SHP77 (cell line): ENCODE results near the gene RASL11B.

Source experiments
- DNase-seq, 2 experiments: peaks; one replicate each; lab custom pipeline; 2025; lab: John Stamatoyannopoulos, UW

The RASL11B gene

DNA sequence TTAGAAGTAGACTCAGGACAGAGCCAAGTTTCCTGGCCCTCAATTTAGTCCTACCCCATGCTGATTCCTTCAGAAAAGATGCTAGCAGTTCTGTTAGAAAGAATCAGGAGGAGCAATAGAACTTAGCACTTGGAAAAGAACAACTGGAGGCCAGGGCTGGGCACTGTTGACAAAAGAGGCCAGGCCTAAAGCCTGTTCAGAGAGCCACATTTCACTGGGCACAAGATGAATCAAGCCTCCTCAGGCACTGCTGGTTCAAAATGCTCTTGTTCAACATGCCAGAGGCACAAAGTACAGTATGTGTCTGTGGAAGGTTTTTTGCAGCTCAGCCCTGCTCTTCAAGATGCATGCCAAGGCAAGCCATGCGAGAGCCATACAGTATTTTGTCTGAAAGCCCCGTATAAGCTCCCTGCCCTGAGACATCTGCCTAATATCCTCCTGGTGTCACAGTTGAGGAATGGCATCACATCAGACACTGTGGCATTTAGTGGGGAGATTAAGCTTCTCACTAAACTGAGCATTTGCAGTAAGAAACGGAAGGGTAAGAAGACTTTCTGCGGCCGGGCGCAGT lies 53.7 kb downstream of the RASL11B start:
- DNase-seq: no peak
